GM19099 (cell line): Measurements from ENCODE around the gene GPAT3.

ENCODE experiments used
- POLR2A ChIP-seq: IDR thresholded peaks from 3 replicates; pipeline ENCODE4 v1.6.1; 2011; ENCODE audit warnings: low read depth; ENCODE audit not compliant: insufficient read length; ENCODE audit errors: extremely low read depth

Gene GPAT3

GRCh38 chr4:83535520-83536361, at the start of gene GPAT3:
GPAT3 (plus strand) TSS chr4:83536108; CDS start chr4:83536623, 515 bp downstream.
- no peak for TF ChIP-seq POLR2A

GRCh38 chr4:83486457-83487129, 49.3 kb upstream of the GPAT3 start:
- no peak for TF ChIP-seq POLR2A

GRCh38 chr4:83489711-83490326, 46.1 kb upstream of the GPAT3 start:
- TF ChIP-seq POLR2A: no peak

- TF ChIP-seq POLR2A: no peak
These were observed 44.9 kb upstream of the GPAT3 start for GRCh38 chr4:83490876-83491450.

GRCh38 chr4:83498187-83498586, 37.7 kb upstream of the GPAT3 start:
- TF ChIP-seq POLR2A: no peak

GRCh38 chr4:83503974-83504373, 31.9 kb upstream of the GPAT3 start:
- TF ChIP-seq POLR2A: no peak

GRCh38 chr4:83504503-83504902, 31.4 kb upstream of the GPAT3 start:
- no peak for TF ChIP-seq POLR2A

GRCh38 chr4:83504996-83505395, 30.9 kb upstream of the GPAT3 start:
- no peak for TF ChIP-seq POLR2A

GRCh38 chr4:83510442-83510841, 25.5 kb upstream of the GPAT3 start:
- no peak for TF ChIP-seq POLR2A

- TF ChIP-seq POLR2A: no peak
These were observed 19.7 kb upstream of the GPAT3 start for GRCh38 chr4:83516042-83516772.

- no peak for TF ChIP-seq POLR2A
These were observed 13.7 kb upstream of the GPAT3 start for GRCh38 chr4:83522239-83522638.

GRCh38 chr4:83527671-83528070, 8.2 kb upstream of the GPAT3 start:
- TF ChIP-seq POLR2A: no peak

GRCh38 chr4:83536362-83537272, 709 bp downstream of the GPAT3 start:
- no peak for TF ChIP-seq POLR2A

- TF ChIP-seq POLR2A: no peak
These were observed 6.3 kb downstream of the GPAT3 start for GRCh38 chr4:83542225-83542624.
